ENCODE results near the gene GFAP.
A peak's percentile ranks its signal among the peaks of the same experiment; 100 is the strongest.

Gene GFAP

DNA sequence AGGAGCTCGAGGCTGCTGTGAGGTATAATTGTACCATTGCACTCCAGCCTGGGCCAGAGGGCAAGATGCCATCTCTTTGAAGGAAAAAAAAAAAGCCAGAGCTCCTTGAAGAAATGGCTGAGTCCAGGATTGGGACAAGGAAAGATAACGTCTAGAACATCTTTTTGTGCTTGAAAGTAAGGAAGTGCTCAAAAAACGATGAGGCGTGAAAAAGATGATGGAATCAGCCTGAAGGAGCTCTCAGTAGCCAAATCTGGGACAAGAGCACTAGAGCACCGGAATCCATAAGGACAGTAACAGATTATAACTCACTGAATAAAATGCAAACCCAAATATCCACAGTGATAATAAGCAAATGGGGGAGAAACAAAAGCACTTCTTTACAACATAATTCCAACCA, 38.2 kb downstream of the GFAP start:
- no peak overlapping the region for H3K4me3 ChIP-seq (ENCODE audit: low read length)
- H3K27ac ChIP-seq (ENCODE audit: low read depth, low read length) = peak overlapping the region; percentile 8
- H3K9ac ChIP-seq (ENCODE audit: low read length) = no peak overlapping the region
- peaks cover 8% of the 10 kb centered on the region for H3K4me1 ChIP-seq (ENCODE audit: control insufficient read depth, insufficient read depth, low read length)
- H3K27me3 ChIP-seq (ENCODE audit: control insufficient read depth, insufficient read depth, low read length) = no peaks in the 10 kb centered on the region
- peaks cover 30% of the 10 kb centered on the region for H3K36me3 ChIP-seq (ENCODE audit: control insufficient read depth, insufficient read depth, low read length)

DNA sequence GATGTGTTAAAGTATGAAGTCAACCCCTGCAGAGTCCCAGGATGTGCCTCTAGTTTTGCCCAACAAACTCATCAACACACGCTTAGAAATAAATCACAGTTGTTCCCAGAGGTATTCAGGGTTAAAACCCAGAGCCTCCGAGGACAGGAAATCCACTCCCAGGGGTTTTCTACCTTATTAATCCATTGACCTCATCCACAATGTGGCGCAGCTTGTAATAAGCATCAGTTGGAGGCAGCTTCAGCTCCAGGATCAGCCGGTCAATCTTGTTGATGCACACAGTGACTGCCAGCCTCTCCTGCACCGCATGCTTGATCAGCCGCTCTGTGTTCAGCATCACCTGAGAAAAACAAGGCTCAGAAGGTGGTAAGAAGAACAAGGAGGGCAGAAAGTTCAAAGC, 39.5 kb downstream of the GFAP start:
- H3K4me1 ChIP-seq (ENCODE audit: control insufficient read depth, insufficient read depth, low read length) = peaks cover 13% of the 10 kb centered on the region
- no peaks in the 10 kb centered on the region for H3K27me3 ChIP-seq (ENCODE audit: control insufficient read depth, insufficient read depth, low read length)
- peaks cover 30% of the 10 kb centered on the region for H3K36me3 ChIP-seq (ENCODE audit: control insufficient read depth, insufficient read depth, low read length)
- H3K4me3 ChIP-seq (ENCODE audit: low read length) = no peak overlapping the region
- H3K27ac ChIP-seq (ENCODE audit: low read depth, low read length) = no peak overlapping the region
- no peak overlapping the region for H3K9ac ChIP-seq (ENCODE audit: low read length)

DNA sequence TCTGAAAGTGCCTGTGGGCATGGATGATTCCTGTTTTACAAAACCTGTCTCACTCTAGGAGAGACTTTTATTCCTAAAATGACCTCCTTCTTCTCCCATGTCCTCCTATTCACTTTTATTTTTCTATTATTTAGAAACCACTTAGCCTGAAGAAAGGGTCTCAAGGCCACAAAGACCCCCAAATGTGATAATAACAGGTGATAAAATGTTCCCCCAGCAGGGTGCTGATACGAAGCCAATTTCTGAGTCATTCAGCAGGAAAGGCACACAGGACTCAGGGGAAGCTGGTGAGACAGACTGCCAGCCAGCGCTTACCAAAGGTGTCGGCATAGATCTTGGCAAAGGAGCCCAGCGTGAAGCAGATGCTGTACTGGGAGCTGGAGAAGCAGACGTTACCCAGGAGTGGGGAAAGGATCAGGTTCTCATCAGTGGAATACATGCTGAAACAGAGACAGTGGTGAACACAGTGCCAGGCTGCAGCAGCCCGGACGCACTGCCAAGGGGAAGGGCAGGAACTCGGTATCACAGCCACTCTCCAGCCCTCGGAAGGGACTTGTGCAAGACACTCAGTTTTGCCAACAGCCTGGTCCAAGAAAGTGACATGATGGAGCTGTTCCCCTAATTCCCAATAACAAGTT, 43.0 kb downstream of the GFAP start:
- Histone ChIP-seq H3K4me3 (ENCODE audit: low read length) (no peak overlapping the region), H3K4me1 (ENCODE audit: control insufficient read depth, insufficient read depth, low read length) (peaks cover 28% of the 10 kb centered on the region), H3K27ac (ENCODE audit: low read depth, low read length) (peak overlapping the region; percentile 82), H3K27me3 (ENCODE audit: control insufficient read depth, insufficient read depth, low read length) (no peaks in the 10 kb centered on the region), H3K9ac (ENCODE audit: low read length) (no peak overlapping the region), H3K36me3 (ENCODE audit: control insufficient read depth, insufficient read depth, low read length) (peaks cover 29% of the 10 kb centered on the region)

DNA sequence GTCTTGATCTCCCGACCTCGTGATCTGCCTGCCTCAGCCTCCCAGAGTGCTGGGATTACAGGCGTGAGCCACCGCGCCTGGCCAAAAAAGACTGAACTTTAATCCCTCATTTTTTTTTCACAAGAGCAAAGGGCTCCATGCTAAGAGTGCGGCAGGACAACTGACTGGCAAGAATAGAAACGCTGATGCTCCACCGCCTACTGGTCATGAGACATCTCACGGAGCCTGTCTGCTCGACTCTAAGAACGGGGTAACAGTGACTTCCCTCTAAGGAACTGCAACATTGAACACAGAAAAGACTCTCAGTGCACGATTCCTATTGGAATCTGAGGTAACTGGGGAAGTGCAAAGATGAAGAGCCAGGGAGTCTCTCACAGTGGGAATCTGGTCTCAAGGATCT, 43.7 kb downstream of the GFAP start:
- Histone ChIP-seq H3K27ac (ENCODE audit: low read depth, low read length) (peak overlapping the region; percentile 82), H3K4me3 (ENCODE audit: low read length) (no peak overlapping the region), H3K4me1 (ENCODE audit: control insufficient read depth, insufficient read depth, low read length) (peaks cover 28% of the 10 kb centered on the region), H3K36me3 (ENCODE audit: control insufficient read depth, insufficient read depth, low read length) (peaks cover 29% of the 10 kb centered on the region), H3K27me3 (ENCODE audit: control insufficient read depth, insufficient read depth, low read length) (no peaks in the 10 kb centered on the region), H3K9ac (ENCODE audit: low read length) (no peak overlapping the region)

DNA sequence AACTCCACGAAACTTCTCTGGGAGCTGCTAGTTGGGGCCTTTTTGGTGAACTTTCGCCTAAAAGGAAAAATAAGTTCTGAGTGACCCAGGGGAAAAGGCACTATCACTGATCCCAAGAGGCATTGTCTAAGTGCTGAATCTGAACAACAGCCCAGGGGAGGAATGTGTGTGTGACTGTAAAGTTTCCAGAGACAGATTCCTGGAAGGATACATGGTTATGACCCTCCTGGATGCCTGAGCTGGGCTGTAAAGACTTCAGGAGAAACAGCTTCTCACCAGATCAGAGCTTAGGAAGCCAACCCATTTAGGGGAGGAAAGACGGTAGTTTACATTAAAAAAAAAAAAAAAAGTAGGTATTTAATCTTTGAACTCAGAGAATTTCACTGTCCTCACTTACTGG, 47.5 kb downstream of the GFAP start:
- H3K9ac ChIP-seq (ENCODE audit: low read length) = no peak overlapping the region
- no peak overlapping the region for H3K4me3 ChIP-seq (ENCODE audit: low read length)
- H3K4me1 ChIP-seq (ENCODE audit: control insufficient read depth, insufficient read depth, low read length) = peaks cover 42% of the 10 kb centered on the region
- H3K27me3 ChIP-seq (ENCODE audit: control insufficient read depth, insufficient read depth, low read length) = no peaks in the 10 kb centered on the region
- H3K36me3 ChIP-seq (ENCODE audit: control insufficient read depth, insufficient read depth, low read length) = peaks cover 30% of the 10 kb centered on the region
- peak overlapping the region; percentile 90 for H3K27ac ChIP-seq (ENCODE audit: low read depth, low read length)

DNA sequence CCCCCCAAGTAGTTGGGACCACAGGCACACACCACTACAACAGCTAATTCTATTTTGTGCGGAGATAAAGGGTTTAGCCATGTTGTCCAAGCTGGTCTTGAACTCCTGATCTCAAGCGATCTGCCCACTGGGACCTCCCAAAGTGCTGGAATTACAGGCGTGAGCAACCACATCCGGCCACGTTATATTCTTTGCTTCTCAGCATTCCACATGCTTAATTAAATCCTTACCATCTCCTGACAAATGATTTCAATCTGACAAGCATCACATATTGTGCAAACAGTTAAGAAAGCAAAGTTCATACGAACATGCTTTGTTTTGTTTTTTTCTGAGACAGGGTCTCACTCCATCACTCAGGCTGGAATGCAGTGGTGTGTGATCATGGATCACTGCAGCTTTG, 49.4 kb downstream of the GFAP start:
- H3K4me1 ChIP-seq (ENCODE audit: control insufficient read depth, insufficient read depth, low read length) = peaks cover 31% of the 10 kb centered on the region
- H3K9ac ChIP-seq (ENCODE audit: low read length) = no peak overlapping the region
- peak overlapping the region; percentile 79 for H3K27ac ChIP-seq (ENCODE audit: low read depth, low read length)
- no peaks in the 10 kb centered on the region for H3K27me3 ChIP-seq (ENCODE audit: control insufficient read depth, insufficient read depth, low read length)
- no peak overlapping the region for H3K4me3 ChIP-seq (ENCODE audit: low read length)
- peaks cover 31% of the 10 kb centered on the region for H3K36me3 ChIP-seq (ENCODE audit: control insufficient read depth, insufficient read depth, low read length)

DNA sequence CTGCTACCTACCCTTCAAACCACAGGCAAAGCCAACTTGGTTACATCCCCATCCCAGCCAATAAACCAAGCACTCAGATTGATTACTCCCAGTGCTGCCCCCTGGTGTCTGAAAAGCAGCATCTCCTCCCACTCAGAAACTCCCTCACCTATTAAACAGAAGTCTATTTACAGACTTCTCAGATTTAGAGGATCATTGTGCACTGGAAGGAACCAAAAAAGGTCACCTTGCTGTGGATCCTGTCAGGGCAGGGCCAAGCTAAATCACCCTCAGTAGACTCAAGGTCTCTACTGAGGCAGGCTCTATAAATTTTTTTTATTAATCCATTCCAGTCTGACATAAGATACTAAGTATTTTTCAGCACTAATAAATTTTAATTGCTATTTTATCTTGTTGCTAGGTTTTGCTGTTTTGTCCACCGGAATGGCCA, 50.1 kb downstream of the GFAP start:
- H3K4me3 ChIP-seq (ENCODE audit: low read length) = no peak overlapping the region
- H3K27ac ChIP-seq (ENCODE audit: low read depth, low read length) = peak overlapping the region; percentile 79
- H3K27me3 ChIP-seq (ENCODE audit: control insufficient read depth, insufficient read depth, low read length) = no peaks in the 10 kb centered on the region
- no peak overlapping the region for H3K9ac ChIP-seq (ENCODE audit: low read length)
- H3K36me3 ChIP-seq (ENCODE audit: control insufficient read depth, insufficient read depth, low read length) = peaks cover 31% of the 10 kb centered on the region
- H3K4me1 ChIP-seq (ENCODE audit: control insufficient read depth, insufficient read depth, low read length) = peaks cover 31% of the 10 kb centered on the region

DNA sequence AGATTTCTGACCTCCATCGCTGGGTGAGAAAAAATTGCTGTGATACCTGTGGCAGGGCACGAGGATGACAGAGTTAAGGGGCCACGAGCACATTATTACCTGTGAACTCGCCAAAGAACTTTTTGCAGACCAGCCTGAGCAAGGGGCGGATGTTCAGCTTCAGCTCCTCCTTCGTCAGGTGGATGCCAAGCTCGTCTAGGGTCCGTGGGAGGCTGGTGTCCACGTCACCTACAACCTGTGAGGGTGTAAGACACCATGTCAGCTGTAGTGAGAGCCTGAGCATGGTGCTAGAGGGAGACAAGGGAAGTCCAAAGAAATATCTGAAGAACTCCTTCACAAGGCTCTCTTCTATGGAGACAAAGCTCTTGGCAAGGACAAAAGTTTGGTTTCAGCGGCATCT, 50.5 kb downstream of the GFAP start:
- Histone ChIP-seq H3K4me1 (ENCODE audit: control insufficient read depth, insufficient read depth, low read length) (peaks cover 31% of the 10 kb centered on the region), H3K4me3 (ENCODE audit: low read length) (no peak overlapping the region), H3K27ac (ENCODE audit: low read depth, low read length) (peak overlapping the region; percentile 79), H3K27me3 (ENCODE audit: control insufficient read depth, insufficient read depth, low read length) (no peaks in the 10 kb centered on the region), H3K9ac (ENCODE audit: low read length) (no peak overlapping the region), H3K36me3 (ENCODE audit: control insufficient read depth, insufficient read depth, low read length) (peaks cover 34% of the 10 kb centered on the region)

DNA sequence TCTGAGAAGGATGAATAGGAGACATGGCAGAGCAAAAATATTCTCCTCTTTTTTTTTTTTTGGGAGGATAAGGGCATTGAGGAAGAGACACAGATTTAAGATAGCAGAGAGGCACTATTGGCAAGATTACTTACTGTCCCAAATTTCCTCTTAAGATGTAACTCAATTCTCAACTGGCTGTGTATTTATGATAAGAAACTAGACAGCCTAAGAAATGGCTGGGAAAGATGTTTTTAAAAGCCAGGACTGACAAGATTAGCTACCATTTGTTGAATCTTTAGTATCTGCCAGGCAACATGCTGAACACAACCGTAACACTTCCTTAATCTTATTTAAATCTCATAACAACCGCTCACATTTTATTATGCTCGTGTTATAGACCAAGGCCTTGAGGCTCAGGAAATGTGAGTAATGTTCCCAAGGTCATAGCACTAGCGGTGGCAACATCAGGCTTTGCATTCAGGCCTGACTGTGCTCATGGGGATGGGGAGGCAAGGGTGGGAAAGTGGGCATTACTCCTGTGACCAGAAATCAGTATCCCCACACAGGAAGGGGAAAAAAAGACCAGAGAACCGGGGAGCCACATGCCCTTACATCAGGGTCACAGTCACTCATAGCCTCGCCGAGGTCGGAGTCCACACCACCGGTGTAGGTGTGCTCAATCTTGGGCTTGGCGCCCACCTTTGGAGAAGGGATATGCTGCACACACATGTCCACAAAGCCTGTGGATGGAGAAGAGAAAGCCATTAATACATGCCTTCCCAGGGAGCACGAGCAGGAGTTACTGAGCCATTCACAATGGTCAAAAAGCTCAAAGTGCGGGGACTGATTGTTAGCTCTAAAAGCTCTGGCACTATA, 52.0 kb downstream of the GFAP start:
- H3K4me1 ChIP-seq (ENCODE audit: control insufficient read depth, insufficient read depth, low read length) = peaks cover 23% of the 10 kb centered on the region
- H3K36me3 ChIP-seq (ENCODE audit: control insufficient read depth, insufficient read depth, low read length) = peaks cover 38% of the 10 kb centered on the region
- H3K4me3 ChIP-seq (ENCODE audit: low read length) = no peak overlapping the region
- H3K27ac ChIP-seq (ENCODE audit: low read depth, low read length) = peak overlapping the region; percentile 79
- H3K9ac ChIP-seq (ENCODE audit: low read length) = no peak overlapping the region
- H3K27me3 ChIP-seq (ENCODE audit: control insufficient read depth, insufficient read depth, low read length) = no peaks in the 10 kb centered on the region

DNA sequence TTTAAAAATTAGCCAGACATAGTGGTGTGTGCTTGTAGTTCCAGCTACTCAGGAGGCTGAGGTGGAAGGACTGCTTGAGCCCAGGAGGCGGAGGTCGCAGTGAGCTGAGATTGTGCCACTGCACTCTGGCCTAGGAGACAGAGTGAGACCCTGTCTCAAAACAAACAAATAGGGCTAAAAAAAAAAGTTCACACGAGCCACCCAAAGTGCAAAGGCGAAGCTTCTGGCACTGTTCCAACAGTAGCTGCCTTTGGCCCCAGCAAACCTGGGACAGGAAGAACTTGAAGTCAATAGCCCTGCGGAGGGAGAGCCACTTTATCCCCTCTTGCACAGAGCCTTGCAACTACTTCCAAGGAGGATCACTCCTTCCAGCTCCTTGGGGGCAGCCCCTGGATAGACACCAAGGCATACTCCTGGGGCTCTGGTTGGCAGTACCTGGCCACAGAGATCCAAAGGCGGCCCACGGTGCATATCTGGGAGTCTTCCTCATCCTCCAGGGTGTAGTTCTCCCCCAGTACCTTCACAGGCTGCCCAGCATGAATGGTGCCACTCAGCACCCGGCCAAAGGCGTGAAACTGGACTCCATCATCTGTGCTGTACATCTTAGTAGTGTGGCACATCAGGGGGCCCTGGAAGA, 52.9 kb downstream of the GFAP start:
- Histone ChIP-seq H3K4me3 (ENCODE audit: low read length) (no peak overlapping the region), H3K36me3 (ENCODE audit: control insufficient read depth, insufficient read depth, low read length) (peaks cover 38% of the 10 kb centered on the region), H3K27me3 (ENCODE audit: control insufficient read depth, insufficient read depth, low read length) (no peaks in the 10 kb centered on the region), H3K4me1 (ENCODE audit: control insufficient read depth, insufficient read depth, low read length) (peaks cover 17% of the 10 kb centered on the region), H3K27ac (ENCODE audit: low read depth, low read length) (no peak overlapping the region), H3K9ac (ENCODE audit: low read length) (no peak overlapping the region)

DNA sequence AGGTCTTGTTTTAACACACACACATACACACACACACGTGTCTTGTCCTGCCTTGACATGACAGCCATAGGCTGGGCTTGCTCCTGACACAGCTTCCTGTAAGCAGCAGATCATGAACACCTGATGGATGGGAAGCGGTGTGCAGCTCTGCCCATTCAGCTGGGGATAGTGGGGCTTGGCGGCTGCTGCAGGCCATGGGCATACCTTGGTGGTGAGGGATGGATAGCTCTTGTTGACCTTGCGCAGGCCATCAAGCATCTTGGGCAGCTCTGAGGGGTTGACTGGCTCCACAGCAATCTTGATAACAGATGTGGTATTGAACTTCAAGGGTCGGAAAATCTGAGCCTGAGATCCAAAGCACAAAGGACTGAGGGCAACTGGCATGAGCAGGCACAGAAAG, 55.6 kb downstream of the GFAP start:
- H3K27ac ChIP-seq (ENCODE audit: low read depth, low read length) = no peak overlapping the region

DNA sequence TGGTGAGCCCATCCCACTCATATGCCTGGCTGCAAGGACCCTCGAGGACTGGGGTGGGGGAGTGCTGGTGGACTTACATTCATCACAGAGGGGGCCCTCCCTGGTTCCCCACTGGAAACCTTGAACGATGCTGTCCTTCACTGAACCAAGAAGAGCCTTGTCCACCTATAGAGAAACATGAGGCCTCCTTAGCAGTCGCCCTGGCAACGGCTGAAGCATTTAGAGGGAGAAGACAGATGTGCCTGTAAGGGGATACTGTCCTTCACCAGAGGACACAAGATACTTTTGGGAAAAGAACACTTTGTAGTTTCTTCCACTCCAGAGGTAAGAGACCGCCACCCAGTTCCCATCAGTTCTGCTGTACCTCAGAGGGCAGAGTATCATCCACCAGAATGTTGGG, 61.1 kb downstream of the GFAP start:
- Histone ChIP-seq H3K4me1 (ENCODE audit: control insufficient read depth, insufficient read depth, low read length) (no peaks in the 10 kb centered on the region), H3K9ac (ENCODE audit: low read length) (no peak overlapping the region), H3K27ac (ENCODE audit: low read depth, low read length) (no peak overlapping the region), H3K36me3 (ENCODE audit: control insufficient read depth, insufficient read depth, low read length) (peaks cover 42% of the 10 kb centered on the region), H3K27me3 (ENCODE audit: control insufficient read depth, insufficient read depth, low read length) (no peaks in the 10 kb centered on the region), H3K4me3 (ENCODE audit: low read length) (no peak overlapping the region)

More for the DNA sequence above, 55.6 kb downstream of the GFAP start:
- no peaks in the 10 kb centered on the region for H3K27me3 ChIP-seq (ENCODE audit: control insufficient read depth, insufficient read depth, low read length)
- H3K36me3 ChIP-seq (ENCODE audit: control insufficient read depth, insufficient read depth, low read length) = peaks cover 46% of the 10 kb centered on the region
- no peak overlapping the region for H3K9ac ChIP-seq (ENCODE audit: low read length)
- no peak overlapping the region for H3K4me3 ChIP-seq (ENCODE audit: low read length)
- H3K4me1 ChIP-seq (ENCODE audit: control insufficient read depth, insufficient read depth, low read length) = peaks cover 8% of the 10 kb centered on the region

All from rectal smooth muscle tissue (tissue), 1 donor.